GM13976 (cell line): ENCODE results near the gene ANKS1A.

Source experiments
- DNase-seq: peaks from one replicate; pipeline ENCODE4 v3.0.0; 2012; ENCODE audit warnings: low spot score
- in situ Hi-C: fragments of 300-500 bp; cut with MboI; formaldehyde crosslinking; loops from one replicate; pipeline ENCODE4 v1.12.0; 2022; ENCODE audit warnings: low sequenced_read_pairs, mixed read lengths, inconsistent platforms; ENCODE audit not compliant: unreplicated experiment
- TF ChIP-seq, protein P1 (sequence below): IDR thresholded peaks from 2 replicates; pipeline ENCODE4 v1.5.1; 2012; ENCODE audit warnings: borderline replicate concordance, mild to moderate bottlenecking; ENCODE audit not compliant: insufficient read depth; ENCODE audit errors: extremely low read depth, missing control alignments, control extremely low read depth

The ANKS1A gene

DNA sequence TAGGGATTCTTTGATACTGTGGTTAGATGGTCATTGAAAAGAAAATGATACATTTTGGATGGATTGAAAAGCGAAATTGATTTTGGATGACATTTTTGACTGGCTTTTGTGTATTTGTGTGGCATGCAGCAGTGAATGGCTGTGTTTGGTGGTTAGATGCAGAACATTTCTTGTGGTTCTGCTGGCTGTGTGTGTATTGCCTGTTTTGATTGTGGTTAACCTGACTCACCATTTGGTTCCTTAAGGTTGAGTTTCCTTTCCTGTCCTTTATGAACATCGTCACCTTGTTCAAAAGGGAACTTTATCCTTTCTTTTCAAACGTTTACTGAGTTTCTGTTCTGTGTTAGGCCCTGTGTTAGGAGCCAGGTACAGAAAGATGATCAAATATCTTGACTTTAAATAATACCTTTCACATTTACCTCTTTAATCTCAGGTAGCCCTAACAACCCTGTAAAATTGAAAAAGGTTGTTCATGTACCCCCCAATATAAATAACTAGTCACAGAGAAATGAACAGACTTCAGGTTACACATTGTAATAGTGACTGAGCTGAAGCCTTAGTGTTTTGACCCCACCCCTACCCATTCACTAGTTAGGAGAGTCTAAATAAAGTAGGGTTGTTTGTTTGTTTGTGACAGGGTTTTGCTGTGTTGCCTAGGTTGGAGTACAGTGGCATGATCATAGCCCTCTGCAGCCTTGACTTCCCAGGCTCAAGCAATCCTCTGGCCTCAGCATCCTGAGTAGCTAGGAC, 23.8 kb downstream of the ANKS1A start:
- TF ChIP-seq, protein P1, sequence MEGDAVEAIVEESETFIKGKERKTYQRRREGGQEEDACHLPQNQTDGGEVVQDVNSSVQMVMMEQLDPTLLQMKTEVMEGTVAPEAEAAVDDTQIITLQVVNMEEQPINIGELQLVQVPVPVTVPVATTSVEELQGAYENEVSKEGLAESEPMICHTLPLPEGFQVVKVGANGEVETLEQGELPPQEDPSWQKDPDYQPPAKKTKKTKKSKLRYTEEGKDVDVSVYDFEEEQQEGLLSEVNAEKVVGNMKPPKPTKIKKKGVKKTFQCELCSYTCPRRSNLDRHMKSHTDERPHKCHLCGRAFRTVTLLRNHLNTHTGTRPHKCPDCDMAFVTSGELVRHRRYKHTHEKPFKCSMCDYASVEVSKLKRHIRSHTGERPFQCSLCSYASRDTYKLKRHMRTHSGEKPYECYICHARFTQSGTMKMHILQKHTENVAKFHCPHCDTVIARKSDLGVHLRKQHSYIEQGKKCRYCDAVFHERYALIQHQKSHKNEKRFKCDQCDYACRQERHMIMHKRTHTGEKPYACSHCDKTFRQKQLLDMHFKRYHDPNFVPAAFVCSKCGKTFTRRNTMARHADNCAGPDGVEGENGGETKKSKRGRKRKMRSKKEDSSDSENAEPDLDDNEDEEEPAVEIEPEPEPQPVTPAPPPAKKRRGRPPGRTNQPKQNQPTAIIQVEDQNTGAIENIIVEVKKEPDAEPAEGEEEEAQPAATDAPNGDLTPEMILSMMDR = no peak
- in situ Hi-C loops = no loop called here
- peak; percentile 41 for DNase-seq

DNA sequence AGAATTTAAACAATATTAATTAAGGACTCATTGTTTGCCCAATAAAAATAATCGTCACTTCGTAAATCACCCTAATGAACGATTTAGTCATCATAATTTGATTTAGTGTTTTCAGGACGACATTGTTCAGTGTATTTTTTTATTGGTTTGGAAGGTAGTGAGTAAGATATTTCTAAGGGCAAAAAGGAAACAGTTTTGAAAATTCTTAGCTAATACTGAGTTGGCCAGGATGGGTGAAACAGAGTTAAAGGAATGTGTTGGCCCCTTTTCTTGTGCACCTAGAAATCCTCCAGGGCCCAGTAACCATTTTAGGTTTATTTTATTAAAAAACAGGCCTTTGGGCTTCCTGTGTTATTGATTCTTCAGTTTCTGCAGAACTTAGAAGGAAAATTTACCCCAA, 25.3 kb downstream of the ANKS1A start:
- in situ Hi-C loops = no loop called here
- TF ChIP-seq, protein P1 = no peak
- no peak for DNase-seq

DNA sequence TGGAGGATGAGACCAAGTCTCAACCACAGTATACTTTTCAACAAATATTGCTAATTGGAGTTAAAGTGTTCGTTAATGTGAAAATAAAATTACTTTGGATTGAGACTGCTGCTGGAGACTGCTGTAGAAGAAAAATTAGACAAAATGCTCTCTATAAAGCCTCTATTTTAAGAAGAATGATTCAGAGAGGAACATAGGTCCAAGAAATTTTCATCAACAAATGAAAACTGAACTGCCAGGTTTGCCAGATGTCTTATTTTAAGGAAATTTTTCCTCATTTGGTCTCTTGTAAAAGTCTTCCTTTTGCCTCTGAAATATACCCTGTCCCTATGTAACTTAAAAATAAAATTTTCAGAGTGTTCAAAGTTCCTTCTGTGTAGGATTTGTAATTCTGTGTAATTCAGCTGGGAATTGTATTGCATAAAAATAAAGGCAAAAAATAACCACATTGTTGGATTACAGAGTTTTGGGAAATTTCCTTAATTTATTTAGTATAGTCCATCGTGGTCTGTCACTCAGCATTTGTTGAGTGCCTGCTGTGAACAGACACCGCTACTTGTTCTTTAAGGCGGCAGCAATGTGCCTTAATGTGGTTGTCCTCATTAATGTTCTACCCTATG, 27.4 kb downstream of the ANKS1A start:
- in situ Hi-C loops = no loop called here
- DNase-seq = no peak
- TF ChIP-seq, protein P1 = no peak

DNA sequence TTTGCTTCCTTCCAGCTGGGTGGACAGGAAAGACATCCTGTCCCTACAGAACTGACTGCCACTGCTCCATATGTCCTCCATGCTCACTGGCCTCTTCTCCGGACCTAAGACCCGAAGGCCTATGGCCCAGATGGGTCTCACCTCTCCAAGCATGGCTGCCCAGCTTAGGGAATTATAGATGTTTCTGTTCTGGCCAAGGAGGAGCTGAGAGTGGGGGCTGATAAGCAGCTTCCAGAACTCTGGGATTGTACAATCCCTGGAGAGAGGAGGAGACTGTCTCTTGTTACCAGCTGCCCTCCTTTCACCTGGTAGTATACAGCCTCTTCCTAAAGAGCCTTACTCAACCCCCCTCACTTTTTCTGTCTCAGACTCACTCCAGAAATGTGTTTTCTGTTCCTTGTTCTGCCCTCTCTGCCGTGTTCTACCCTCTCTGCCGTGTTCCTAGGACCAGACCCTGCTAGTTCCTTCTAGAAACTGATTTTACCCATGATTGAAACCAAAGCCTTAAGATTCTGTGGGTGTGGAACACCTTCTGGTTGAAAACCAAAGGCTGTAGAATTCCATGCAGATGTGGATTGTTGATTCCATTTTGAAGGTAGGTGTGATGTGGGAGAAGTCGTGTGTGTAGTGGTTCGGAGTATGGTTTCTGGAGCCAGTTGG, 28.7 kb downstream of the ANKS1A start:
- no peak for DNase-seq
- TF ChIP-seq, protein P1 = no peak
- in situ Hi-C loops = no loop called here

DNA sequence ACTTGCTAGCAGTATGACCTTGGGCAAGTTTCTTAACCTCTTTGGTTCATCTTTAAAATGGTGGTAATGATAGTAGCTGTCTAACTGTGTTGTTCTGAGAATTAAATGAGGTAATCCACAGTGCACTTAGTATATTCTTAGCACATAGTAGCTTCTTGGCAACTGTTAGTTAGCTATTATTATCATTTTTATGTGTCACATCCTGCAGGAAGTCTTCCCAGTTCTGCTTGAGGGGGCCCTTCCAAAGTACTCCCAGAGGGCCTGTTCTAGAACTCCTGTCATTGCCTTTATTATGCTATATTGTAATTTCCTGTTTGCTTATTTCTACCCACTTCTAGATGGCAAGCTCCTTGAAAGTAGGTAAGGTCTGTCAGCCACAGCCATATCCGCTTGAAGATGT, 30.6 kb downstream of the ANKS1A start:
- no peak for DNase-seq
- TF ChIP-seq, protein P1 = no peak
- in situ Hi-C loops = no loop called here

DNA sequence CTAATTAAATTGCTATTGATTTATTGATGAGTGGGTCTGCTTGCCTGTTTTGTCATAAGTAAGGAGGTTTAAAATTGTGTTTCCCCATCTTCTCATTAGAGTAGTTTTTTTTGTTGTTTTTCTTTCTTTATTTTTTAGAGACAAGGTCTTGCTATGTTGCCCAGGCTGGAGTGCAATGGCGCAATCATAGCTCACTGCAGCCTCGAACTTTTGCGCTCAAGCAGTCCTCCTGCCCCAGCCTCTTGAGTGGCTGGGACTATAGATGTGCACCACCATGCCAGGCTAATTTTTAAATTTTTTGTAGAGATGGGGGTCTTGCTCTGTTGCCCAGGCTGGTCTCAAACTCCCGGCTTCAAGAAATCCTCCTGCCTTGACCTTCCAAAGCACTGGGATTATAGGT, 31.0 kb downstream of the ANKS1A start:
- in situ Hi-C loops = no loop called here
- DNase-seq = no peak
- TF ChIP-seq, protein P1 = no peak
